GM23338 (cell line): ENCODE data around the gene TRPM1. TPM values are rescaled to one million over a fixed set of nuclear protein-coding genes. Genes with fewer than 3 reads are reported as not detected.
A peak's percentile ranks its signal among the peaks of the same experiment; 100 is the strongest.

Experiments
- ATAC-seq: fragments of 200-7000 bp; cut with Tn5 transposase; 3 replicates; pipeline ENCODE4 v1.9.1; 2020
- DNase-seq: peaks from one replicate; pipeline ENCODE4 v3.0.0-alpha.2; 2015; ENCODE audit warnings: low spot score
- H2AFZ ChIP-seq: fragments of 200-600 bp; sonication (generic); 2 replicates; pipeline ENCODE4 v1.8.0; 2016; ENCODE audit warnings: antibody characterized with exemption, mild to moderate bottlenecking, moderate library complexity
- H3F3A ChIP-seq: fragments of 200-600 bp; sonication (generic); replicated peaks from 2 replicates; pipeline ENCODE4 v1.8.0; 2017; ENCODE audit warnings: antibody characterized with exemption, mixed run types, low read depth
- H3K27ac ChIP-seq: fragments of 200-600 bp; sonication (generic); 2 replicates; pipeline ENCODE4 v1.6.1; 2016; ENCODE audit warnings: low read depth
- H3K27me3 ChIP-seq: fragments of 200-600 bp; sonication (generic); 2 replicates; pipeline ENCODE4 v1.8.0; 2016; ENCODE audit warnings: mild to moderate bottlenecking, mixed run types, moderate library complexity; ENCODE audit not compliant: insufficient read depth
- H3K36me3 ChIP-seq: fragments of 200-600 bp; sonication (generic); 2 replicates; pipeline ENCODE4 v1.8.0; 2016; ENCODE audit warnings: mild to moderate bottlenecking; ENCODE audit not compliant: insufficient read depth
- H3K4me1 ChIP-seq: fragments of 200-600 bp; sonication (generic); 2 replicates; pipeline ENCODE4 v1.8.0; 2016; ENCODE audit warnings: mild to moderate bottlenecking, moderate library complexity; ENCODE audit not compliant: insufficient read depth
- H3K4me2 ChIP-seq: fragments of 200-600 bp; sonication (generic); 2 replicates; pipeline ENCODE4 v1.7.1; 2017; ENCODE audit warnings: mixed run types
- H3K4me3 ChIP-seq: fragments of 200-600 bp; sonication (generic); 2 replicates; pipeline ENCODE4 v1.6.1; 2016; ENCODE audit warnings: mixed run types
- H3K79me2 ChIP-seq: fragments of 200-600 bp; sonication (generic); replicated peaks from 2 replicates; pipeline ENCODE4 v1.8.0; 2017; ENCODE audit warnings: mild to moderate bottlenecking; ENCODE audit not compliant: insufficient read depth
- H3K9me2 ChIP-seq: fragments of 200-600 bp; sonication (generic); 2 replicates; pipeline ENCODE4 v1.8.0; 2017; ENCODE audit not compliant: insufficient read depth
- H4K20me1 ChIP-seq: fragments of 200-600 bp; sonication (generic); replicated peaks from 2 replicates; pipeline ENCODE4 v1.8.0; 2017; ENCODE audit warnings: mild to moderate bottlenecking; ENCODE audit not compliant: insufficient read depth
- H3K27ac Mint-ChIP-seq: 2 replicates; pipeline ENCODE4 v1.8.0; 2020; ENCODE audit warnings: inconsistent platforms, mild to moderate bottlenecking, moderate library complexity, mixed read lengths
- H3K27me3 Mint-ChIP-seq: 3 replicates; pipeline ENCODE4 v1.8.0; 2022; ENCODE audit warnings: low read depth, mild to moderate bottlenecking, moderate library complexity, mixed read lengths, inconsistent platforms; ENCODE audit not compliant: insufficient read depth, poor library complexity
- H3K36me3 Mint-ChIP-seq: 3 replicates; pipeline ENCODE4 v1.8.0; 2021; ENCODE audit warnings: low read depth, mild to moderate bottlenecking, inconsistent platforms, moderate library complexity, mixed read lengths
- H3K4me1 Mint-ChIP-seq: 3 replicates; pipeline ENCODE4 v1.8.0; 2020; ENCODE audit warnings: mild to moderate bottlenecking, inconsistent platforms, mixed read lengths
- H3K4me3 Mint-ChIP-seq: 3 replicates; pipeline ENCODE4 v1.8.0; 2021; ENCODE audit warnings: moderate library complexity, mild to moderate bottlenecking, inconsistent platforms, mixed read lengths
- H3K9me3 Mint-ChIP-seq: 3 replicates; pipeline ENCODE4 v1.8.0; 2020; ENCODE audit warnings: moderate library complexity, mild to moderate bottlenecking, inconsistent platforms, mixed read lengths
- CREB1 ChIP-seq: fragments of 250-450 bp; sonication (Bioruptor Pico); IDR thresholded peaks from 2 replicates; pipeline ENCODE4 v1.5.0; 2020; ENCODE audit warnings: low read depth, mild to moderate bottlenecking, moderate library complexity
- EZH2 ChIP-seq: fragments of 200-600 bp; sonication (generic); IDR thresholded peaks from one replicate; pipeline ENCODE4 v1.8.0; 2017; ENCODE audit warnings: antibody characterized with exemption, mild to moderate bottlenecking, low read depth; ENCODE audit not compliant: unreplicated experiment
- EZH2phosphoT487 ChIP-seq: fragments of 200-600 bp; sonication (generic); IDR thresholded peaks from one replicate; pipeline ENCODE4 v1.8.1; 2018; ENCODE audit warnings: antibody characterized with exemption; ENCODE audit not compliant: unreplicated experiment
- NANOG ChIP-seq: IDR thresholded peaks from 2 replicates; pipeline ENCODE4 v1.6.1; 2016; ENCODE audit warnings: antibody characterized with exemption, borderline replicate concordance
- POLR2AphosphoS5 ChIP-seq: IDR thresholded peaks from 2 replicates; pipeline ENCODE4 v1.6.1; 2016; ENCODE audit warnings: antibody characterized with exemption, low read depth
- STAT1 ChIP-seq: IDR thresholded peaks from one replicate; pipeline ENCODE4 v1.6.1; 2016; ENCODE audit warnings: antibody characterized with exemption; ENCODE audit not compliant: unreplicated experiment
- ZNF331 ChIP-seq: fragments of 250-450 bp; sonication (Bioruptor Pico); IDR thresholded peaks from 2 replicates; pipeline ENCODE4 v1.5.0; 2020; ENCODE audit warnings: low read depth, mild to moderate bottlenecking, moderate library complexity
- polyA plus RNA-seq: library from polyadenylated mRNA; unstranded; fragments of >200 nt; fragmentation: Nextera tagmentation; extraction: Ambion mirVana; gene quantifications from 2 replicates; pipeline ENCODE4 v1.2.1, GENCODE V29; 2016
- total RNA-seq: library from RNA; depleted of rRNA; stranded (reverse); fragments of >200 nt; shearing (Covaris generic); gene quantifications from 2 replicates; pipeline ENCODE4 v1.2.3, GENCODE V29; 2014
- TF ChIP-seq, protein P1 (sequence below), 2 experiments: fragments of 200-600 bp in 1 of 2; sonication (generic) in 1 of 2; conservative IDR thresholded peaks; 2 replicates each; pipeline versions ENCODE4 v1.5.1 to v1.6.1; 2016 to 2017; ENCODE audit warnings: antibody characterized with exemption in 2 of 2, low read depth in 2 of 2, mild to moderate bottlenecking in 2 of 2, moderate library complexity in 1 of 2
- TF ChIP-seq, protein P2 (sequence below): IDR thresholded peaks from 2 replicates; pipeline ENCODE4 v1.6.1; 2016; ENCODE audit warnings: antibody characterized with exemption
- TF ChIP-seq, protein P3 (sequence below): IDR thresholded peaks from one replicate; pipeline ENCODE4 v1.6.1; 2018; ENCODE audit warnings: antibody characterized with exemption; ENCODE audit not compliant: unreplicated experiment

Gene TRPM1
- total and polyA plus RNA-seq, 2 experiments from 2014 or later = 0.19 TPM; not detected in 1

DNA sequence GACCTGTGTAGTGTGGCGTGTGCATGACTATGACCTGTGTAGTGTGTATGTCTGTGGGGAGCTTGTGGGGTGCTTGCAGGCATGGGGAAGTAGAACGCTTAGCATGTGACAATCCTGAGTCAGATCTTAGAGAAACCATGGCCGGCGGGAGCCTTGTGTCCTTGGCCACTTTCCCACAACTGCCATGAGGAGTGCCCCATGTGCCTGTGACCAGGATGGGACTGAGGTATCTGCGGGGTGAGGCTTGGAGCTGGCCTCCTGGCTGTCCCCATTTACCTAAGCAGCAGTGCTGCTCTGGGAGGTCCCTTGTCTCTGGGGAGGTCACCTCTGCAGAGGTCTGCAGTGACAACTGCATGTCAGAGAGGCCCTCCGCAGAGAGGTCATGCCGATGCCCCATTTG, 23.6 kb downstream of the TRPM1 start (continued):
- TF ChIP-seq, protein P1, sequence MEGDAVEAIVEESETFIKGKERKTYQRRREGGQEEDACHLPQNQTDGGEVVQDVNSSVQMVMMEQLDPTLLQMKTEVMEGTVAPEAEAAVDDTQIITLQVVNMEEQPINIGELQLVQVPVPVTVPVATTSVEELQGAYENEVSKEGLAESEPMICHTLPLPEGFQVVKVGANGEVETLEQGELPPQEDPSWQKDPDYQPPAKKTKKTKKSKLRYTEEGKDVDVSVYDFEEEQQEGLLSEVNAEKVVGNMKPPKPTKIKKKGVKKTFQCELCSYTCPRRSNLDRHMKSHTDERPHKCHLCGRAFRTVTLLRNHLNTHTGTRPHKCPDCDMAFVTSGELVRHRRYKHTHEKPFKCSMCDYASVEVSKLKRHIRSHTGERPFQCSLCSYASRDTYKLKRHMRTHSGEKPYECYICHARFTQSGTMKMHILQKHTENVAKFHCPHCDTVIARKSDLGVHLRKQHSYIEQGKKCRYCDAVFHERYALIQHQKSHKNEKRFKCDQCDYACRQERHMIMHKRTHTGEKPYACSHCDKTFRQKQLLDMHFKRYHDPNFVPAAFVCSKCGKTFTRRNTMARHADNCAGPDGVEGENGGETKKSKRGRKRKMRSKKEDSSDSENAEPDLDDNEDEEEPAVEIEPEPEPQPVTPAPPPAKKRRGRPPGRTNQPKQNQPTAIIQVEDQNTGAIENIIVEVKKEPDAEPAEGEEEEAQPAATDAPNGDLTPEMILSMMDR (conservative IDR thresholded peaks at IDR 0.05; ENCODE audit: low read depth in 2 of 2) = no peak
- TF ChIP-seq NANOG (no peak), ZNF331 (CRISPR knock-in tag) (no peak)
- TF ChIP-seq, protein P2, sequence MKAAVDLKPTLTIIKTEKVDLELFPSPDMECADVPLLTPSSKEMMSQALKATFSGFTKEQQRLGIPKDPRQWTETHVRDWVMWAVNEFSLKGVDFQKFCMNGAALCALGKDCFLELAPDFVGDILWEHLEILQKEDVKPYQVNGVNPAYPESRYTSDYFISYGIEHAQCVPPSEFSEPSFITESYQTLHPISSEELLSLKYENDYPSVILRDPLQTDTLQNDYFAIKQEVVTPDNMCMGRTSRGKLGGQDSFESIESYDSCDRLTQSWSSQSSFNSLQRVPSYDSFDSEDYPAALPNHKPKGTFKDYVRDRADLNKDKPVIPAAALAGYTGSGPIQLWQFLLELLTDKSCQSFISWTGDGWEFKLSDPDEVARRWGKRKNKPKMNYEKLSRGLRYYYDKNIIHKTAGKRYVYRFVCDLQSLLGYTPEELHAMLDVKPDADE = no peak
- TF ChIP-seq, protein P3, sequence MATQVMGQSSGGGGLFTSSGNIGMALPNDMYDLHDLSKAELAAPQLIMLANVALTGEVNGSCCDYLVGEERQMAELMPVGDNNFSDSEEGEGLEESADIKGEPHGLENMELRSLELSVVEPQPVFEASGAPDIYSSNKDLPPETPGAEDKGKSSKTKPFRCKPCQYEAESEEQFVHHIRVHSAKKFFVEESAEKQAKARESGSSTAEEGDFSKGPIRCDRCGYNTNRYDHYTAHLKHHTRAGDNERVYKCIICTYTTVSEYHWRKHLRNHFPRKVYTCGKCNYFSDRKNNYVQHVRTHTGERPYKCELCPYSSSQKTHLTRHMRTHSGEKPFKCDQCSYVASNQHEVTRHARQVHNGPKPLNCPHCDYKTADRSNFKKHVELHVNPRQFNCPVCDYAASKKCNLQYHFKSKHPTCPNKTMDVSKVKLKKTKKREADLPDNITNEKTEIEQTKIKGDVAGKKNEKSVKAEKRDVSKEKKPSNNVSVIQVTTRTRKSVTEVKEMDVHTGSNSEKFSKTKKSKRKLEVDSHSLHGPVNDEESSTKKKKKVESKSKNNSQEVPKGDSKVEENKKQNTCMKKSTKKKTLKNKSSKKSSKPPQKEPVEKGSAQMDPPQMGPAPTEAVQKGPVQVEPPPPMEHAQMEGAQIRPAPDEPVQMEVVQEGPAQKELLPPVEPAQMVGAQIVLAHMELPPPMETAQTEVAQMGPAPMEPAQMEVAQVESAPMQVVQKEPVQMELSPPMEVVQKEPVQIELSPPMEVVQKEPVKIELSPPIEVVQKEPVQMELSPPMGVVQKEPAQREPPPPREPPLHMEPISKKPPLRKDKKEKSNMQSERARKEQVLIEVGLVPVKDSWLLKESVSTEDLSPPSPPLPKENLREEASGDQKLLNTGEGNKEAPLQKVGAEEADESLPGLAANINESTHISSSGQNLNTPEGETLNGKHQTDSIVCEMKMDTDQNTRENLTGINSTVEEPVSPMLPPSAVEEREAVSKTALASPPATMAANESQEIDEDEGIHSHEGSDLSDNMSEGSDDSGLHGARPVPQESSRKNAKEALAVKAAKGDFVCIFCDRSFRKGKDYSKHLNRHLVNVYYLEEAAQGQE = no peak

DNA sequence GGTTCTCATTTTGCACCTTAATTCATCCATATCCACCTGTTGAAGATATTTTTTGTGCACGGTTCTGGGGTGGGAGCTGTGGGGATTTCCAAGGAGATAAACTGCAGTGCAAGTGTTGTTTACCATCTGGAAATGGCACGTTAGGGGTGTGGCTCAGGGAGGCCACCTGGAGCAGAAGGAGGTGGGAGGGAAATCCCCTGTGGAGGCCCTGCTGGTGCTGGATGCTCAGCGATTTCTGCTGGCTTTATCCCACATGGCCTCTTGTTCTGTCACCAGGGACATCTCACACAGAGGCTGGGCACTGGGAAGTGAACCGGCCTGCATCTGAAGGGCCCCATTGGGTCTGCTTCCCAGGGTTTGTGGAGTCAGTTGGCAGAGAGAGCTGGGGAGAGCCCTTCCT, 24.3 kb downstream of the TRPM1 start:
- no peak overlapping the region for H3K27ac ChIP-seq
- no peaks in the 10 kb centered on the region for H3F3A ChIP-seq
- Mint-ChIP-seq H3K4me1 (peaks cover 58% of the 10 kb centered on the region), H3K4me3 (no peak overlapping the region), H3K36me3 (no peaks in the 10 kb centered on the region), H3K27me3 (peaks cover 4% of the 10 kb centered on the region), H3K27ac (no peak overlapping the region), H3K9me3 (no peaks in the 10 kb centered on the region)
- 0 out of 2 replicates have a peak, but pooled peaks cover 2% of the 10 kb centered on the region for H3K9me2 ChIP-seq
- no peaks in the 10 kb centered on the region for H3K79me2 ChIP-seq
- H4K20me1 ChIP-seq = no peaks in the 10 kb centered on the region
- peak overlapping the region; percentile 45; the same call in 1 of the 2 replicates for H2AFZ ChIP-seq
- no peaks in the 10 kb centered on the region for H3K27me3 ChIP-seq
- H3K4me2 ChIP-seq = no peak overlapping the region
- no peaks in the 10 kb centered on the region for H3K36me3 ChIP-seq
- no peak for DNase-seq
- H3K4me1 ChIP-seq = peaks cover 52% of the 10 kb centered on the region
- no peak for ATAC-seq
- H3K4me3 ChIP-seq = no peak overlapping the region
- no peak for TF ChIP-seq POLR2AphosphoS5
- TF ChIP-seq, protein P1 (conservative IDR thresholded peaks at IDR 0.05; ENCODE audit: low read depth in 2 of 2) = no peak
- no peak for TF ChIP-seq CREB1
- TF ChIP-seq STAT1 = no peak
- no peak for TF ChIP-seq NANOG
- no peak for TF ChIP-seq EZH2phosphoT487
- no peak for TF ChIP-seq ZNF331 (CRISPR knock-in tag)
- TF ChIP-seq, protein P2 = no peak
- TF ChIP-seq, protein P3 = no peak
- no peak for TF ChIP-seq EZH2
